ENCODE data around the gene FCER1G. TPM values are rescaled to one million over a fixed set of nuclear protein-coding genes. Genes with fewer than 3 reads are reported as not detected.
"Not testable (repeated sequence)": the region's sequence is repeated elsewhere in the genome, so short reads cannot be mapped to it uniquely, and the experiment has no call there.

Gene FCER1G
- total RNA-seq, 2 donors from 2014 or later = 1.1 to 2.2 TPM

GRCh38 chr1:161226320-161226711, 11.2 kb downstream of the FCER1G start:
- peak overlapping the region; percentile 96 for H3K27ac Mint-ChIP-seq
- H3K9me3 Mint-ChIP-seq = no peaks in the 10 kb centered on the region
- H3K36me3 Mint-ChIP-seq (ENCODE audit: low read depth) = peaks cover 36% of the 10 kb centered on the region
- H3K27me3 Mint-ChIP-seq = no peaks in the 10 kb centered on the region
- no peak for ATAC-seq (replicated peaks)
- peaks cover 22% of the 10 kb centered on the region for H3K4me1 Mint-ChIP-seq
- H3K4me3 Mint-ChIP-seq = peak overlapping the region; percentile 98

GRCh38 chr1:161226759-161227158, 11.7 kb downstream of the FCER1G start:
- Mint-ChIP-seq H3K4me1 (peaks cover 22% of the 10 kb centered on the region), H3K9me3 (no peaks in the 10 kb centered on the region), H3K4me3 (peak overlapping the region; percentile 98), H3K36me3 (ENCODE audit: low read depth) (peaks cover 36% of the 10 kb centered on the region), H3K27ac (peak overlapping the region; percentile 80), H3K27me3 (no peaks in the 10 kb centered on the region)
- ATAC-seq (replicated peaks) = no peak

GRCh38 chr1:161227196-161227871, 12.2 kb downstream of the FCER1G start:
- peaks cover 22% of the 10 kb centered on the region for H3K4me1 Mint-ChIP-seq
- no peaks in the 10 kb centered on the region for H3K27me3 Mint-ChIP-seq
- ATAC-seq (replicated peaks) = peak; percentile 54
- H3K4me3 Mint-ChIP-seq = peak overlapping the region; percentile 98
- peak overlapping the region; percentile 80 for H3K27ac Mint-ChIP-seq
- no peaks in the 10 kb centered on the region for H3K9me3 Mint-ChIP-seq
- H3K36me3 Mint-ChIP-seq (ENCODE audit: low read depth) = peaks cover 36% of the 10 kb centered on the region

- H3K27me3 Mint-ChIP-seq = no peaks in the 10 kb centered on the region
- peaks cover 36% of the 10 kb centered on the region for H3K36me3 Mint-ChIP-seq (ENCODE audit: low read depth)
- H3K4me3 Mint-ChIP-seq = peak overlapping the region; percentile 98
- peaks cover 22% of the 10 kb centered on the region for H3K4me1 Mint-ChIP-seq
- H3K9me3 Mint-ChIP-seq = no peaks in the 10 kb centered on the region
- no peak for ATAC-seq (replicated peaks)
- H3K27ac Mint-ChIP-seq = peak overlapping the region; percentile 80
Observed at GRCh38 chr1:161228032-161228431, 12.9 kb downstream of the FCER1G start.

GRCh38 chr1:161229896-161230295, 14.8 kb downstream of the FCER1G start:
- H3K4me1 Mint-ChIP-seq = peaks cover 22% of the 10 kb centered on the region
- no peaks in the 10 kb centered on the region for H3K27me3 Mint-ChIP-seq
- no peaks in the 10 kb centered on the region for H3K9me3 Mint-ChIP-seq
- ATAC-seq (replicated peaks) = no peak
- no peak overlapping the region for H3K4me3 Mint-ChIP-seq
- peaks cover 36% of the 10 kb centered on the region for H3K36me3 Mint-ChIP-seq (ENCODE audit: low read depth)
- H3K27ac Mint-ChIP-seq = peak overlapping the region; percentile 41

- Mint-ChIP-seq H3K27ac (no peak overlapping the region), H3K27me3 (no peaks in the 10 kb centered on the region), H3K4me3 (no peak overlapping the region), H3K36me3 (ENCODE audit: low read depth) (peaks cover 35% of the 10 kb centered on the region), H3K4me1 (peaks cover 15% of the 10 kb centered on the region), H3K9me3 (no peaks in the 10 kb centered on the region)
- ATAC-seq (replicated peaks) = no peak
Observed at GRCh38 chr1:161230762-161231161, 15.7 kb downstream of the FCER1G start.

GRCh38 chr1:161233102-161233501, 18.0 kb downstream of the FCER1G start:
- ATAC-seq (replicated peaks) = no peak
- Mint-ChIP-seq H3K4me1 (no peaks in the 10 kb centered on the region), H3K27ac (no peak overlapping the region), H3K9me3 (no peaks in the 10 kb centered on the region), H3K36me3 (ENCODE audit: low read depth) (peaks cover 27% of the 10 kb centered on the region), H3K27me3 (no peaks in the 10 kb centered on the region), H3K4me3 (no peak overlapping the region)

GRCh38 chr1:161235957-161236775, 21.1 kb downstream of the FCER1G start:
- H3K27me3 Mint-ChIP-seq = peaks cover 12% of the 10 kb centered on the region
- H3K36me3 Mint-ChIP-seq (ENCODE audit: low read depth) = no peaks in the 10 kb centered on the region
- no peak overlapping the region for H3K4me3 Mint-ChIP-seq
- H3K27ac Mint-ChIP-seq = no peak overlapping the region
- H3K4me1 Mint-ChIP-seq = no peaks in the 10 kb centered on the region
- no peak for ATAC-seq (replicated peaks)
- no peaks in the 10 kb centered on the region for H3K9me3 Mint-ChIP-seq

GRCh38 chr1:161238039-161238473, 23.0 kb downstream of the FCER1G start, which contains the start of gene NR1I3:
TSS of gene NR1I3 (minus strand) at chr1:161238203. CDS start at chr1:161236565, 1,638 bp downstream.
- no peaks in the 10 kb centered on the region for H3K4me1 Mint-ChIP-seq
- H3K36me3 Mint-ChIP-seq (ENCODE audit: low read depth) = no peaks in the 10 kb centered on the region
- H3K27me3 Mint-ChIP-seq = peaks cover 12% of the 10 kb centered on the region
- ATAC-seq (replicated peaks) = no peak
- H3K4me3 Mint-ChIP-seq = no peak within 1 kb of the TSS
- no peak within 1 kb of the TSS for H3K27ac Mint-ChIP-seq
- H3K9me3 Mint-ChIP-seq = no peaks in the 10 kb centered on the region

GRCh38 chr1:161241682-161242081, 26.6 kb downstream of the FCER1G start:
- peaks cover 12% of the 10 kb centered on the region for H3K27me3 Mint-ChIP-seq
- no peak for ATAC-seq (replicated peaks)
- no peaks in the 10 kb centered on the region for H3K36me3 Mint-ChIP-seq (ENCODE audit: low read depth)
- H3K4me3 Mint-ChIP-seq = no peak overlapping the region
- no peaks in the 10 kb centered on the region for H3K9me3 Mint-ChIP-seq
- no peak overlapping the region for H3K27ac Mint-ChIP-seq
- no peaks in the 10 kb centered on the region for H3K4me1 Mint-ChIP-seq

GRCh38 chr1:161242313-161242712, 27.2 kb downstream of the FCER1G start:
- H3K9me3 Mint-ChIP-seq = no peaks in the 10 kb centered on the region
- H3K36me3 Mint-ChIP-seq (ENCODE audit: low read depth) = no peaks in the 10 kb centered on the region
- no peak overlapping the region for H3K4me3 Mint-ChIP-seq
- H3K27me3 Mint-ChIP-seq = peaks cover 12% of the 10 kb centered on the region
- H3K27ac Mint-ChIP-seq = no peak overlapping the region
- ATAC-seq (replicated peaks) = no peak
- H3K4me1 Mint-ChIP-seq = no peaks in the 10 kb centered on the region

GRCh38 chr1:161244888-161245287, 29.8 kb downstream of the FCER1G start:
- Mint-ChIP-seq H3K4me3 (no peak overlapping the region), H3K4me1 (no peaks in the 10 kb centered on the region)

GRCh38 chr1:161250100-161250499, 35.0 kb downstream of the FCER1G start:
- H3K27me3 Mint-ChIP-seq; H3K9me3 Mint-ChIP-seq; H3K4me1 Mint-ChIP-seq; H3K27ac Mint-ChIP-seq; ATAC-seq (replicated peaks); H3K4me3 Mint-ChIP-seq; H3K36me3 Mint-ChIP-seq (ENCODE audit: low read depth): not testable (repeated sequence)

More at GRCh38 chr1:161244888-161245287, 29.8 kb downstream of the FCER1G start:
- no peak for ATAC-seq (replicated peaks)
- no peaks in the 10 kb centered on the region for H3K36me3 Mint-ChIP-seq (ENCODE audit: low read depth)
- H3K27ac Mint-ChIP-seq = no peak overlapping the region
- peaks cover 9% of the 10 kb centered on the region for H3K27me3 Mint-ChIP-seq
- H3K9me3 Mint-ChIP-seq = no peaks in the 10 kb centered on the region

GRCh38 chr1:161250829-161251228, 35.7 kb downstream of the FCER1G start:
- no peaks in the 10 kb centered on the region for H3K36me3 Mint-ChIP-seq (ENCODE audit: low read depth)

GRCh38 chr1:161251579-161251978, 36.5 kb downstream of the FCER1G start:
- H3K9me3 Mint-ChIP-seq = peaks cover 4% of the 10 kb centered on the region
- H3K4me1 Mint-ChIP-seq = no peaks in the 10 kb centered on the region
- no peak overlapping the region for H3K4me3 Mint-ChIP-seq
- no peak overlapping the region for H3K27ac Mint-ChIP-seq
- no peak for ATAC-seq (replicated peaks)
- peaks cover 9% of the 10 kb centered on the region for H3K27me3 Mint-ChIP-seq
- no peaks in the 10 kb centered on the region for H3K36me3 Mint-ChIP-seq (ENCODE audit: low read depth)

More at GRCh38 chr1:161250829-161251228, 35.7 kb downstream of the FCER1G start:
- H3K27ac Mint-ChIP-seq = no peak overlapping the region
- no peaks in the 10 kb centered on the region for H3K4me1 Mint-ChIP-seq
- peaks cover 4% of the 10 kb centered on the region for H3K9me3 Mint-ChIP-seq
- ATAC-seq (replicated peaks) = no peak
- peaks cover 6% of the 10 kb centered on the region for H3K27me3 Mint-ChIP-seq
- no peak overlapping the region for H3K4me3 Mint-ChIP-seq

Data from activated T-helper 17 cell treated with anti-CD3 and anti-CD28 coated beads, Interleukin-2, amount 50 U/mL, for 72 hours (primary cell).